K562 (cell line): ENCODE data around the gene NACC1. TPM values are rescaled to one million over a fixed set of nuclear protein-coding genes. Genes with fewer than 3 reads are reported as not detected.

Source experiments
- DIDO1 ChIP-seq: fragments of 450-650 bp; IDR thresholded peaks from 2 replicates; pipeline ENCODE4 v1.6.1; 2016; ENCODE audit warnings: low read depth, missing biosample characterization, missing genetic modification characterization
- ERF ChIP-seq: fragments of 450-650 bp; formaldehyde crosslinking; IDR thresholded peaks from 2 replicates; pipeline ENCODE4 v1.4.0; 2020; ENCODE audit warnings: mild to moderate bottlenecking, mixed read lengths
- FOXJ3 ChIP-seq: sonication (generic); formaldehyde crosslinking; IDR thresholded peaks from 2 replicates; pipeline ENCODE4 v1.4.0; 2020; ENCODE audit warnings: mild to moderate bottlenecking, missing genetic modification reagents
- FOXK2 ChIP-seq, 2 experiments: fragments of 450-650 bp; IDR thresholded peaks in 1 of 2; conservative IDR thresholded peaks in 1 of 2; 2 replicates each; pipeline ENCODE4 v1.6.1; 2016; ENCODE audit warnings: low read depth in 2 of 2, mild to moderate bottlenecking in 1 of 2
- FOXM1 ChIP-seq, 2 experiments: fragments of 450-650 bp in 1 of 2; sonication (generic) in 1 of 2; formaldehyde crosslinking in 1 of 2; IDR thresholded peaks; 2 replicates each; pipeline versions ENCODE4 v1.6.1 to v1.9.0; 2017 to 2022; ENCODE audit warnings: low read depth in 2 of 2, mild to moderate bottlenecking in 2 of 2, missing genetic modification reagents in 1 of 2, moderate library complexity in 1 of 2
- HBP1 ChIP-seq: fragments of 450-650 bp; formaldehyde crosslinking; IDR thresholded peaks from 2 replicates; pipeline ENCODE4 v1.4.0; 2022; ENCODE audit warnings: missing genetic modification characterization
- HDGF ChIP-seq: fragments of 450-650 bp; IDR thresholded peaks from 2 replicates; pipeline ENCODE4 v1.6.1; 2016
- MED1 ChIP-seq: sonication (generic); formaldehyde crosslinking; IDR thresholded peaks from 2 replicates; pipeline ENCODE4 v1.8.1; 2023; ENCODE audit warnings: missing genetic modification reagents, borderline replicate concordance
- MEF2A ChIP-seq: IDR thresholded peaks from 2 replicates; pipeline ENCODE4 v1.6.1; 2011; ENCODE audit warnings: low read depth, mild to moderate bottlenecking, low read length, moderate library complexity; ENCODE audit not compliant: control insufficient read depth
- MYNN ChIP-seq, 2 experiments: sonication (generic); formaldehyde crosslinking in 1 of 2; IDR thresholded peaks; 2 replicates each; pipeline versions ENCODE4 v1.5.0 to v1.6.1; 2016 to 2020; ENCODE audit warnings: antibody characterized with exemption in 1 of 2, missing genetic modification reagents in 1 of 2
- RHOXF2B ChIP-seq: fragments of 250-450 bp; sonication (Bioruptor Pico); conservative IDR thresholded peaks from 2 replicates; pipeline ENCODE4 v1.5.1; 2021
- RREB1 ChIP-seq: fragments of 250-450 bp; sonication (Bioruptor Pico); IDR thresholded peaks from 2 replicates; pipeline ENCODE4 v1.4.0; 2020
- STAT5A ChIP-seq: IDR thresholded peaks from 2 replicates; pipeline ENCODE4 v1.6.1; 2012; ENCODE audit warnings: low read length, inconsistent platforms, borderline replicate concordance
- TAF1 ChIP-seq: IDR thresholded peaks from 2 replicates; pipeline ENCODE4 v1.6.1; 2011; ENCODE audit warnings: mild to moderate bottlenecking, low read length, moderate library complexity; ENCODE audit not compliant: insufficient read depth, control insufficient read depth, severe bottlenecking; ENCODE audit errors: extremely low read depth
- TRIM25 ChIP-seq: fragments of 450-650 bp; IDR thresholded peaks from 2 replicates; pipeline ENCODE4 v1.7.0; 2016; ENCODE audit warnings: borderline replicate concordance
- ZBTB2 ChIP-seq: fragments of 450-650 bp; IDR thresholded peaks from 2 replicates; pipeline ENCODE4 v1.6.1; 2016; ENCODE audit warnings: antibody characterized with exemption
- ZNF764 ChIP-seq: fragments of 250-450 bp; sonication (Bioruptor Pico); IDR thresholded peaks from 2 replicates; pipeline ENCODE4 v1.4.0; 2020; ENCODE audit warnings: low read depth, mild to moderate bottlenecking, moderate library complexity
- polyA plus RNA-seq, 8 experiments: library from polyadenylated mRNA; depleted of rRNA in 4 of 8; stranded (reverse) in 5 of 8; unstranded in 3 of 8; fragments of >200 nt; fragmentation: Nextera tagmentation in 2 of 8; fragmentation: Illumina TruSeq in 1 of 8; extraction: Ambion mirVana in 2 of 8; extraction: Trizol in 1 of 8; gene quantifications; 2 replicates each; pipeline versions ENCODE4 v1.2.1 to v1.2.3, GENCODE V29; 2011 to 2014; ENCODE audit warnings: inconsistent platforms in 1 of 8, missing spikeins in 1 of 8
- total RNA-seq, 7 experiments: library from RNA; depleted of rRNA in 6 of 7; stranded (reverse); fragments of >200 nt in 6 of 7; fragmentation: Illumina TruSeq in 2 of 7; extraction: Trizol in 2 of 7; gene quantifications; 2 replicates each; pipeline versions ENCODE4 v1.2.1 to v1.2.3, GENCODE V29; 2011 to 2021; ENCODE audit warnings: low replicate concordance in 1 of 7

Gene NACC1
- total and polyA plus RNA-seq, 9 of the 15 experiments (the other 6 are each of a cell fraction or from before 2014, with no cell fraction given): 0.04 to 96.6 (median 25.8) TPM

- TF ChIP-seq RREB1 (CRISPR knock-in tag) (no peak), MEF2A (no peak), DIDO1 (tag) (no peak), FOXM1 (IDR thresholded peaks at IDR 0.05; ENCODE audit: low read depth) (no peak), FOXM1 (CRISPR knock-in tag; IDR thresholded peaks at IDR 0.05; ENCODE audit: low read depth) (peak; percentile 85; the same call in 1 of the 2 replicates), TRIM25 (0 out of 2 replicates have a peak, but pooled peaks have one; percentile 37), MYNN (IDR thresholded peaks at IDR 0.05) (no peak), MYNN (CRISPR knock-in tag; IDR thresholded peaks at IDR 0.05) (no peak), HBP1 (0 out of 2 replicates have a peak, but pooled peaks have one; percentile 32), ERF (CRISPR knock-in tag) (no peak), TAF1 (no peak), MED1 (CRISPR knock-in tag) (no peak), ZBTB2 (peak; percentile 78; the same call in 1 of the 2 replicates), HDGF (no peak; the same call in 1 of the 2 replicates), RHOXF2B (no peak), STAT5A (no peak), ZNF764 (no peak), FOXJ3 (no peak), FOXK2 (conservative IDR thresholded peaks at IDR 0.05 in 1 of 2, IDR thresholded peaks at IDR 0.05 in 1 of 2; ENCODE audit: low read depth in 2 of 2) (peak; percentile 34 to 75; a peak in 2 of 4 replicates)
These were observed 18.0 kb upstream of the NACC1 start (continued) for GRCh38 chr19:13100031-13100588.
